Stimulated activated CD8-positive, alpha-beta memory T cell treated with anti-CD3 and anti-CD28 coated beads, Interleukin-12 subunit alpha, Interleukin-12 subunit beta, amount 100 ng/mL, for 4 hours (primary cell): ENCODE data around the gene OR2Z1.

Experiments used
- DNase-seq: peaks from one replicate; pipeline ENCODE4 v3.0.0-alpha.2; 2020; ENCODE audit warnings: low read depth

OR2Z1 gene

GRCh38 chr19:8721334-8721733 is at the start of gene OR2Z1:
Gene OR2Z1 (plus strand): TSS chr19:8721634. CDS start chr19:8731029, 9,395 bp downstream.
- no peak for DNase-seq

- DNase-seq: no peak
These were observed 48.0 kb upstream of the OR2Z1 start for GRCh38 chr19:8673276-8673891.

DNA sequence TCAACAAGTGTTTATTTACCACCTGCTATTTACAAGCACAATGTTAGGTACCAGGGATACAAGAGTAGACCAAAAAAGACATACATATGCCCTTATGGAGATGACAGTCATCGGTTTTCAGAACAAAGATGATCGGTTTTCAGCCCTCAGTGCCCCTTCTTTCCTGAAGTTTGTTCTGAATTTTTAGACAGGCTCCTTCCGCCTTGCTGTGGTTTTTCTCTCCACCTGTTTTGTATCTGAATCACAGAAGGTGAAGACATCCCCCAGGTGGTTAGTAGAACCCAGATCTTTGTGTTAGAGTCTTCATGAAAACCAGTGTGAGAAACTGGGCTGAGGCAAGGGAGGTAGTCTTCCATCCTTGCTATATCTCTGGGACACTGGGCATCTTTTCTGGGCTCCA is 46.4 kb upstream of the OR2Z1 start:
- DNase-seq: no peak

DNA sequence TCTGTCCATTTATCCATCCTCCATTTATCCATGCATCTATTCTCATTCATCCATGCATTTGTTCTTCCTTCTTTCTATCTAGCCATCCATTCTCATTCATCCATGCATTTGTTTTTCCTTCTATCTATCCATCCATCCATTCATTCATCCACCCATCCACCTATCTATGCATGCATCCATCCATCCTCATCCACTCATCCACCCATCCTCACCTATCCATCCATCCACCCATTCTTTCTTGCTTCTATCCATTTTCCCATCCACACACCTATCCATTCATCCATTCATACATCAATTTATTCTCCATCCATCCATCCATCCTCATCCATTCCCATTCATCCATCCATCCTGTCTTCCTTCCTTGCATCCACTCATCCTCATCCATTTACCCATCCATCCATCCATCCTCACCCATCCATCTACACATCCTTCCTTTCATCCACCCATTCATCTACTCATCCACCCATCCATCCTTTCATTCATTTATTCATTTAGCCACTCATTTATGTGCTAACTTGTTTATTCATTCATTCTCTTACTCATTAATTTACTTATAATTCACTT is 43.1 kb upstream of the OR2Z1 start:
- no peak for DNase-seq

DNA sequence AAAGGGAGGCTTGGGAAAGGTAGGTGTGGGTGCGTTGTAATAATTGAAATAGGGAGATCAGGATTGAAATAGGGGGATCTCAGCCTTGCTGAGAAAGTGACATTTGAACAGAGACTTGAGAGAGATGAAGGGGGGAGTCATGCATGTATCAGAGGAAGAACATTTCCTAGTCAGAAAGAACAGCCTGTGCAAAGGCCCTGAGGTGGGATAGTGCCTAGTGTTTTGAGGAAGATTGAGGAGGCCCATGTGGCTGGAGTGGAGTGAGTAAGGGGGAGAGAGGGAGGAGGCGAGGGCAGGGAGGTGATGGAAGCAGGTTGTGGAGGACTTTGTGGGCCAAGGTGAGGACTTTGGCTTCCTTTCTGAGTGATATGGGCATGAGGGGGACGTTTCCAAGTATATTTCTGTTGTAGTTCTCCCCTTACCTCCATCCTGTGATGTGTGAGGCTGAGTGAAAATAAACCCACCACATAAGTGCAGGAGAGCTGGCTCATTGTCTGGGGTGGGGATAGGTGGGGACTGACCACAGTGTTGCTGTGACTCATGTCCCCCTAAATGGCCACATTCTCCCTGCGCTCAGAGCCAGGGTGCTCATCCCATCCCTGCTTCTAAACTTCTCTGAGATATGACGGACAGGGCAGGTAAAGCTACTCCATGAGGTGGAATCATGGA is 40.6 kb upstream of the OR2Z1 start:
- no peak for DNase-seq

DNA sequence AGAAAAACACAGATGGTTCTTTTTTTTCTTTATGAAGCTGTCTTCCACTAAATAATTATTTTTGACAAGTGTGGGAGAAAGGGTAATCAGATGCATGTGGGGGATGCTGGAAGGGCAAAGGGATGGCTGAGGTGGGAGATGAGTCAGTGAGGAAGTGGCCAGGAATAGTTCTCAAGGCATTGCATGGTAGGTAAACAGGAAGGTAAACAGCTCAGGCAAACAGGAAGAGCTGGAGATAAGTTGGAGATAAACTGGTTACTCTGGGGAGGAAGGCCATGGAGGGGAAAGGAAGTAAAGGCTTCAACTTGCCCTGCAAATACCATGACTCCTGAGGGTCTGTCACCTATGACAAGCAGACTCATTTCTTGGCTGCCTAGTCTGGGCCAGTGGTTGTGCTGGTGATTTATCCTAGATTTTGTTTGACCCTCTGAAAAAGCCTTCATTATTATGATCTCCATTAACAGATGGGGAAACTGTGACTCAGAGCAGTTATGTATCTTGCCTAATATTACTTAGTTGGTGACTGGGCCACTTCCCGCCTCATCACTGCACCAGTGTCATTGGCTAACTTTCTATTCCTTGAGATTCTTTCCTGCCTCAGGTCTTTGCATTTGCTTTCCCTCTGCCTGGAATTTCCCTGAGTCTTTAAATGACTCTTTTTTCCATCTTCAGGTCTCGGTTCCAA is 39.9 kb upstream of the OR2Z1 start:
- DNase-seq: no peak

DNA sequence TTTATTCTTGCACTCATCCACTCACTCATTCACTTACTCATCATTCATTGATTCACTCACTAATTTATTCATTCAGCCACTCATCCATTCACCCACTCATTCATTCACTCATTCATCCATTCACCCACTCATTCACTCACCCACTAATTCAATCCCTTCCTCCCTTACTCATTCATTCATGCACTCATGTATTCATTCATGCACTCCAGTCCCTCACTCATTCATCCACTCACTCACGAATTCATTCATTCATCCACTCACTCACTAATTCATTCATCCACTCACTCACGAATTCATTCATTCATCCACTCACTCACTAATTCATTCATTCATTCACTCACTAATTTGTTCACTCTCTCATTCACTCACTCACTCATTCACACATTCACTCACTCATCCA is 39.0 kb upstream of the OR2Z1 start:
- DNase-seq: no peak

- no peak for DNase-seq
These were observed 38.5 kb upstream of the OR2Z1 start for GRCh38 chr19:8682931-8683330.

DNA sequence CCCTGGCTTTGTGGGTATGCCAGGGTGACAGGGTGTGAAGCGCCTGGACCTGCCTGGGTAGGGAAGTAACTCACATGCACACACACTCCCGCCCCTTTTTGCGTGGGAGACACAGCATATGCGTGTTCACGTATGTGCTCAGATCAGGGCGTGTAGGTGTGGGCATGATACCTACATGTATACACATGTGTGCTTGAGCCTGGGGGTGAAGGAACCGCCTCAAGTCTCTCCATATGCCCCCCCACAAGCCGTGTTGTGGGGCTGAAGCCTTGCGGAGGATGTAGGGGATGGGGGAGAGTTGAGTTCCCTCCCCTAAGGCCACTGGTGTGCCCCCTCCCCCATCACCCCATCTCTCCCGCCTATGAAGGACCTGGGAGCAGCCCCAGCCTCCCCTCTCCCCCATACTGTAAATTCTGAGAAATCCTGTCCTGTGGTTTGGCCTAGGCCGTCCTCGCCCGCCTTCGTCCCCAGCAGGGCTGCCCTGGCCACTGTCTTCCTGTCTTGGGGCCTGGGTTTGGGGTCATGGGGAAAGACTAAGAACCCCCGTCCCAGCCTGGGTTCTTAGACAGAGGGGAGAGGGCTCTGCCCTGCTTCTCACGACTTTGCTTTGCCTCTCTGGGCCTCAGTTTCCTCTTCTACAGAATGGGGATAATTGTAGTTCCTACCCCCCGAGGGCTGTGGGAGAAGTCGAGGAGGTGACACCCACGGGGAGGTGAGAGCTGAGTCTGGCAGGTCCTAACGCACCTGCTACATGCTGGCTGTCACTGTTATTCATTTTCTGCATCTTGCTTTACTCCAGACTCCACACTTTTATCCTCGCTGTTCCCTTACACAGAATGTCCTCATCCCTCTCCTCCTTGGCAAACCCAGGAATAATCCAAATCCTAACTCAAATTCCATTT is 37.2 kb upstream of the OR2Z1 start:
- DNase-seq: no peak

- DNase-seq: no peak
These were observed 34.9 kb upstream of the OR2Z1 start for GRCh38 chr19:8686549-8686948.

DNA sequence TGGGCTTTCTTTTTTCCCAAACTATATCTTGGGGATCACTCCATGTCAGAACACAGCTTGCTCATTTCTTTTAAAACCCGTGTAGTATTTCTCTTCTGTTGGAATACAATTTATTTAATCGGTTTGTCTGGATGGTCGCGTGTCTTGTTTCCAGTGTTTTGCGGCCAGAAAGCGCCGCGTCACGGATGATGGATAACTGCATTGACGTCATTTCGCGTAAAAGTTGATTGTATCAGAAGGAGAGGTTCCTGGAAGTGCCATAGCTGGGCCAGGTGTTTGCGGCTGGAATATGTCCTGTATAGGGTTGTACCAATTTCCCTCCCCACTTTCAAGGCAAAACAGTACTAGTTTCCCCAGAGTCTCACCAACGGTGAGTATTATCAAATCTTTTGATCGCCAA is 32.5 kb upstream of the OR2Z1 start:
- no peak for DNase-seq

GRCh38 chr19:8690753-8691539 is 30.5 kb upstream of the OR2Z1 start:
- DNase-seq: no peak

DNA sequence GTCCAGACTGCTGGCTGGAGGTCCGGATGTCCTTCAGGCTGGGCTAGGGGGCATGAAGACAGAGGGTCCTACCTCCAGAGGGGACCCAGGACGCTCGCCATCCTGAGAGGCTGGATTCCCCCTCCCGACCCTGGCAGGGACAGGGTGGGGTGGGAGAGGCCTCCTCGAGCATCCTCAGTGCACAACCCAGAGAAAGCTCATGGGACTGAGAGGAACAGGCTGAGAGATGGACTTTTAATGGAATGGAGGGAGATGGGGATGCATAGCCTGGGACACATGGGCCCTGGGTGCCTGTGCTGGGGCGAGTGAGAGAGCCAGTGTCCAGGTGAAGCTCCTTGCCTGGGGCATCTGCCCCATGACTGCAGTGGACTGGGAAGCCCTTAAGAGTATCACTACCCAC is 25.9 kb upstream of the OR2Z1 start:
- DNase-seq: no peak

DNA sequence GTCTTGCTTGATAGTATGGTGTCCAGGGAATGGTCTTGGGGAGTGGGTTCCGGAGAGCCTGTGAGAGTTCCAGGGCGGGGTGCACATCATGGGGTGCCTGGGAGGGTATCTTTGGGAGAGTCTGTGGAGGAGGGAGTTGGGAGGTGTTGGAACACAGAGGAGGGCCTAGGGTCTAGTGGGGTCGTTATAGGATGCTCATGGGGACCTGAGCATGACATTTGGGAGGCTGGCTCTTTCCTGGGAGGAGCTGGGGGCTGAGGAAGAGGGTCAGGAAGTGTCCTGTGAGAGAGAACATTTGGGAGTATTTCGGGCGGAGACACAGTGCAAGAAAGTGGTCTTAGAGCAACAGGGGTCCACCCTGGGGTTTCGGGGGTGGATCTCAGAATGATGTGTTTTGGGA is 25.5 kb upstream of the OR2Z1 start:
- DNase-seq: no peak

GRCh38 chr19:8696993-8697392 is 24.4 kb upstream of the OR2Z1 start:
- no peak for DNase-seq

DNA sequence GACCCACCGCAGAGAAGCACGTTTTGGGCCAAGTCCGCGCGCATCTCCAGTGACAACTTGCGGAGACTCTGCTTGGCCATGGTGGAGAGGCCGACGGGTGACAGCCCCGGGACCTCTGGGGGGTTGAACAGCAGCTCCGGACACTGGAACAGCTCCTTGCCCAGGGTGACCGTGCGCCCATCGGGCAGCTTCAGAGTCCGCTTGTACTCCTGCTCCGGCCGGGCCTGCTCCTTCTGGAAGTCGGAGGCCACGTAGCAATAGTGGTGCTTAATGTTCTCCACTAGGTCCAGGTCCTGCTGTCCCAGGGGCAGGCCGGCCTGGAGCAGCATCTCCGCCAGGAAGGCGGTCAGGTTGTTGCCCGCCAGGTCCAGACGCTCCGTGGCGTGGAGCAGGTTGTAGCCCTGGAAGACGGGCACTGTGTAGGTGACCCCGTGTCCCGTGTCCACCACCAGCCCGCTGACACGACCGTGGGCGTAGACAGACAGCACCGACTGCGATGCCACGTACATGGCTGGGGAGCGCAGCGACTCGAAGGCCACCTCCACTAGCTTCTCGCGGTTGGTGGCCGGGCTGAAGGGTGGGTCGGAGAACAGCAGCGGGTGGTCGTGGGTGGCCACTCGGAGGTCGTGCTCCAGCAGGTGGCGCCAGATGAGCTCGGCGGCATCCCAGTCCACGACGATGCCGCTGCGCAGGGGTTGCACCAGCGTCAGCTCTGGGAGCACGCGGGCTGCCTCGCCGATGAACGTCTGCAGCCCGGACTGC is 23.6 kb upstream of the OR2Z1 start:
- no peak for DNase-seq

- no peak for DNase-seq
These were observed 22.9 kb upstream of the OR2Z1 start, which contains the start of gene ACTL9 for GRCh38 chr19:8698433-8699063. Gene ACTL9 (minus strand): TSS chr19:8698795. CDS start chr19:8698701, 94 bp downstream.

GRCh38 chr19:8699908-8700307 is 21.5 kb upstream of the OR2Z1 start:
- no peak for DNase-seq

GRCh38 chr19:8700956-8701355 is 20.5 kb upstream of the OR2Z1 start:
- no peak for DNase-seq

DNA sequence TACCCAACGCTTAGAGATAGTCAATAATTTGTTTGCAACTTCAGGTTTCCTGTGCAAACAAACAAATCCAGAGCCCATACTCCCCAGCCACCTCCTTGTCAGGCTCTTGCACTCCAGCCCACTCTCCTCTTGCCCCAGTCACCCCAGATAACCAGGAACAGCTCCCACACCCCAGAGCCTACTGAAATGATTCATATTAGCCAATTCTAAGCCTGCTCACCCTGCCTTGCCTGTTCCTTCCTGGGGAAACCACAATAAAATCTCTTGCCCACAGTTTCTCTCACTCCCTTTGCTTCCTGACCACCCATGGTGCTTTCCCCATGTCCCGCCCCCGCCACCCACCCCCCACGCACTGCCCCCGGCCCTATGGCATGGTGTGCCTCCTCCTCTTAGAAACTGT is 19.1 kb upstream of the OR2Z1 start:
- DNase-seq: peak; percentile 17
